C4-2B (cell line): ENCODE measurements around the gene SYT7.
A peak's percentile ranks its signal among the peaks of the same experiment; 100 is the strongest.

Source experiments
- H3K27ac ChIP-seq: fragments of 450-650 bp; 2 replicates; pipeline ENCODE4 v1.5.1; 2017
- CTCF ChIP-seq: fragments of 450-650 bp; conservative IDR thresholded peaks from 2 replicates; pipeline ENCODE4 v1.5.1; 2017; ENCODE audit warnings: mild to moderate bottlenecking
- ZFX ChIP-seq: fragments of 450-650 bp; IDR thresholded peaks from 2 replicates; pipeline ENCODE4 v1.6.1; 2017

Gene SYT7

GRCh38 chr11:61534933-61535839 is 45.7 kb downstream of the SYT7 start:
- TF ChIP-seq ZFX, result no peak
- TF ChIP-seq CTCF, result no peak
- H3K27ac ChIP-seq, result no peak overlapping the region

GRCh38 chr11:61534025-61534932 is 46.6 kb downstream of the SYT7 start:
- TF ChIP-seq ZFX (no peak), CTCF (no peak)
- H3K27ac ChIP-seq, result no peak overlapping the region

- no peak overlapping the region for H3K27ac ChIP-seq
- TF ChIP-seq CTCF (no peak), ZFX (no peak)
Measured at GRCh38 chr11:61533401-61533800, 47.5 kb downstream of the SYT7 start.

- TF ChIP-seq ZFX (no peak), CTCF (no peak)
Measured at GRCh38 chr11:61533039-61533375, 47.9 kb downstream of the SYT7 start.

GRCh38 chr11:61532134-61533038 is 48.5 kb downstream of the SYT7 start:
- TF ChIP-seq CTCF (peak; percentile 96), ZFX (no peak)
- no peak overlapping the region for H3K27ac ChIP-seq

More at GRCh38 chr11:61533039-61533375, 47.9 kb downstream of the SYT7 start:
- H3K27ac ChIP-seq, result no peak overlapping the region

- TF ChIP-seq ZFX, result no peak
- no peak for TF ChIP-seq CTCF
- no peak overlapping the region for H3K27ac ChIP-seq
Measured at GRCh38 chr11:61531044-61531443, 49.8 kb downstream of the SYT7 start.
